HepG2 (cell line): Measurements from ENCODE around the gene PXMP4. TPM values are rescaled to one million over a fixed set of nuclear protein-coding genes. Genes with fewer than 3 reads are reported as not detected.

Experiments used
- CCAR2 ChIP-seq: fragments of 200-400 bp; formaldehyde crosslinking; optimal IDR thresholded peaks from 2 replicates; pipeline ENCODE3; 2018; ENCODE audit warnings: low read depth, mild to moderate bottlenecking, low read length, moderate library complexity
- ELF3 ChIP-seq: IDR thresholded peaks from 2 replicates; pipeline ENCODE4 v1.6.1; 2016; ENCODE audit warnings: missing genetic modification reagents, missing compliant biosample characterization
- ETV5 ChIP-seq: IDR thresholded peaks from 2 replicates; pipeline ENCODE4 v1.6.1; 2018; ENCODE audit warnings: missing biosample characterization, missing genetic modification reagents, inconsistent platforms, borderline replicate concordance
- FOXK2 ChIP-seq: fragments of 450-650 bp; IDR thresholded peaks from 2 replicates; pipeline ENCODE4 v1.6.1; 2016
- GABPA ChIP-seq, 2 experiments: IDR thresholded peaks; 2 replicates each; pipeline ENCODE4 v1.6.1; 2011 to 2016; ENCODE audit warnings: low read depth in 2 of 2, low read length in 1 of 2, missing biosample characterization in 1 of 2, missing genetic modification characterization in 1 of 2
- GPN1 ChIP-seq: sonication (generic); formaldehyde crosslinking; IDR thresholded peaks from 2 replicates; pipeline ENCODE4 v1.5.1; 2020; ENCODE audit warnings: missing genetic modification reagents, borderline replicate concordance
- IRX3 ChIP-seq: sonication (generic); formaldehyde crosslinking; IDR thresholded peaks from 2 replicates; pipeline ENCODE4 v1.8.1; 2023; ENCODE audit warnings: mild to moderate bottlenecking, low read depth, missing genetic modification reagents, borderline replicate concordance
- KDM3A ChIP-seq: IDR thresholded peaks from 2 replicates; pipeline ENCODE4 v1.6.1; 2018; ENCODE audit warnings: low read depth, missing compliant biosample characterization
- KDM4B ChIP-seq: sonication (generic); formaldehyde crosslinking; IDR thresholded peaks from 2 replicates; pipeline ENCODE4 v1.4.0; 2020; ENCODE audit warnings: missing genetic modification reagents
- NR1H2 ChIP-seq: sonication (generic); formaldehyde crosslinking; IDR thresholded peaks from 2 replicates; pipeline ENCODE4 v1.8.1; 2022; ENCODE audit warnings: low read depth, missing genetic modification reagents, borderline replicate concordance
- PPARG ChIP-seq: conservative IDR thresholded peaks from 2 replicates; pipeline ENCODE4 v1.6.1; 2016; ENCODE audit warnings: missing biosample characterization, missing genetic modification reagents
- RFX1 ChIP-seq: fragments of 450-650 bp; IDR thresholded peaks from 2 replicates; pipeline ENCODE4 v1.6.1; 2017
- SMARCE1 ChIP-seq: fragments of 450-650 bp; IDR thresholded peaks from 2 replicates; pipeline ENCODE4 v1.6.1; 2017; ENCODE audit warnings: borderline replicate concordance
- ZNF33B ChIP-seq: sonication (generic); formaldehyde crosslinking; IDR thresholded peaks from 2 replicates; pipeline ENCODE4 v1.5.1; 2020; ENCODE audit warnings: mild to moderate bottlenecking, missing genetic modification reagents
- ZNF598 ChIP-seq: sonication (generic); formaldehyde crosslinking; IDR thresholded peaks from 2 replicates; pipeline ENCODE4 v1.5.1; 2020; ENCODE audit warnings: mild to moderate bottlenecking, missing genetic modification reagents, borderline replicate concordance
- ZNF615 ChIP-seq: sonication (generic); formaldehyde crosslinking; IDR thresholded peaks from 2 replicates; pipeline ENCODE4 v1.5.0; 2020; ENCODE audit warnings: mild to moderate bottlenecking, missing genetic modification reagents, borderline replicate concordance
- ZNF75D ChIP-seq: sonication (generic); formaldehyde crosslinking; IDR thresholded peaks from 2 replicates; pipeline ENCODE4 v1.8.1; 2023; ENCODE audit warnings: missing genetic modification reagents, mild to moderate bottlenecking, borderline replicate concordance
- ZNF773 ChIP-seq: sonication (generic); formaldehyde crosslinking; IDR thresholded peaks from 2 replicates; pipeline ENCODE4 v1.4.0; 2020; ENCODE audit warnings: missing genetic modification reagents, borderline replicate concordance
- ZSCAN31 ChIP-seq: sonication (generic); formaldehyde crosslinking; IDR thresholded peaks from 2 replicates; pipeline ENCODE4 v1.5.0; 2020; ENCODE audit warnings: low read depth, mild to moderate bottlenecking, missing genetic modification reagents
- polyA plus RNA-seq, 8 experiments: library from polyadenylated mRNA; depleted of rRNA in 3 of 8; stranded (reverse) in 7 of 8; unstranded in 1 of 8; fragments of >200 nt; fragmentation: Illumina TruSeq in 4 of 8; extraction: Trizol in 4 of 8; gene quantifications; 2 replicates each; pipeline versions ENCODE4 v1.2.1 to v1.2.3, GENCODE V29; 2011 to 2016; ENCODE audit warnings: low read depth in 4 of 8, missing spikeins in 1 of 8, mixed read lengths in 1 of 8; ENCODE audit not compliant: insufficient read depth in 1 of 8
- total RNA-seq, 5 experiments: library from RNA; depleted of rRNA; stranded (reverse); fragments of >200 nt; fragmentation: Illumina TruSeq; extraction: Trizol; gene quantifications; 2 replicates each; pipeline ENCODE4 v1.2.3, GENCODE V29; 2016; ENCODE audit warnings: low read depth in 1 of 5
- TF ChIP-seq, protein P1 (sequence below): sonication (generic); formaldehyde crosslinking; IDR thresholded peaks from 2 replicates; pipeline ENCODE4 v1.4.0; 2020; ENCODE audit warnings: low read depth, mild to moderate bottlenecking, missing genetic modification reagents
- TF ChIP-seq, protein P2 (sequence below): sonication (generic); formaldehyde crosslinking; IDR thresholded peaks from 2 replicates; pipeline ENCODE4 v1.8.1; 2023; ENCODE audit warnings: missing genetic modification reagents, inconsistent platforms, borderline replicate concordance
- TF ChIP-seq, protein P3 (sequence below): fragments of 450-650 bp; IDR thresholded peaks from 2 replicates; pipeline ENCODE4 v1.6.1; 2016
- TF ChIP-seq, protein P4 (sequence below): sonication (generic); formaldehyde crosslinking; IDR thresholded peaks from 2 replicates; pipeline ENCODE4 v1.5.1; 2020; ENCODE audit warnings: missing genetic modification reagents, mild to moderate bottlenecking, borderline replicate concordance

Gene PXMP4
- total and polyA plus RNA-seq, 2 of the 13 experiments (the other 11 are each of a cell fraction or from before 2014, with no cell fraction given) = not detected

DNA sequence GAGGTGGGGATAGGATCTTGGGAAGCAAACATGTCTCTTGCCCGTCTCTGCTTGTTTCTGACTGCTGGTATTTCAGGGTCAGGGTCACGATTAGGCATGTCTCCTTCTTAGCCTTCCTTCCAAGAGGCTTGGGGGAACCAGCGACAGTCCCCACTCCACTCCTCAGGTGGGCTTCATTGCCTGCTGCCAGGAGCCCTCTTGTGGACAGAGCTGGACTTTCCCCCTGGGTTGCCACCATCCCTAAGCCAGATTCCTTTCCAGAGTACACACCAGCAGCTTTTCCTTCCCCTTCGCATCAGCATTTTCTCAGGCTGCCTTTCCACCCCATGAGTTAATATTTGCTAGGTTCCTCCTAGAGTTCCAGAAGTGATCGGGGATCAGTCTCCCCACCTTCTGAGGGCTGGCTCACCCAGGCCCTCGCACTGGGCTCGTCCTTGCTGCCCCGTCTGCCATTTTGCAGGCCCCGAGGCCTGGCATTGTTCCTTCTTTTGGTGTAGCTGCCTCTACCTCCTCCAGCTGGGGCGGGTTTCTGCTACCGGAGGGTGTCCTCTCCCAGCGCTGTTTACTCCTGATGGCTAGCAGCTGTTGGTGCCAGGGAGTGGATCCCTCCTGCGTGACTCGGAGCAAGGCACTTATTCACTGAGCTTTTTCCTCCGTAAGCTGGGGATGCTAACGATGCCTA is 66.8 kb downstream of the PXMP4 start (continued):
- TF ChIP-seq, protein P1, sequence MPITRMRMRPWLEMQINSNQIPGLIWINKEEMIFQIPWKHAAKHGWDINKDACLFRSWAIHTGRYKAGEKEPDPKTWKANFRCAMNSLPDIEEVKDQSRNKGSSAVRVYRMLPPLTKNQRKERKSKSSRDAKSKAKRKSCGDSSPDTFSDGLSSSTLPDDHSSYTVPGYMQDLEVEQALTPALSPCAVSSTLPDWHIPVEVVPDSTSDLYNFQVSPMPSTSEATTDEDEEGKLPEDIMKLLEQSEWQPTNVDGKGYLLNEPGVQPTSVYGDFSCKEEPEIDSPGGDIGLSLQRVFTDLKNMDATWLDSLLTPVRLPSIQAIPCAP = no peak
- TF ChIP-seq FOXK2 (no peak), ZSCAN31 (peak; percentile 52; the same call in 1 of the 2 replicates), IRX3 (CRISPR knock-in tag) (no peak), RFX1 (no peak), CCAR2 (no peak), GABPA (IDR thresholded peaks at IDR 0.05; ENCODE audit: low read depth, low read length) (no peak), GABPA (CRISPR knock-in tag; IDR thresholded peaks at IDR 0.05; ENCODE audit: low read depth) (no peak; the same call in 1 of the 2 replicates), ZNF598 (no peak), ETV5 (CRISPR knock-in tag) (0 out of 2 replicates have a peak, but pooled peaks have one; percentile 15), KDM3A (CRISPR knock-in tag) (peak; percentile 19; the same call in 1 of the 2 replicates), NR1H2 (CRISPR knock-in tag) (no peak), ZNF773 (CRISPR knock-in tag) (no peak; the same call in 1 of the 2 replicates), ELF3 (no peak), SMARCE1 (no peak), ZNF615 (no peak), ZNF75D (no peak), GPN1 (no peak; the same call in 1 of the 2 replicates), PPARG (no peak), KDM4B (CRISPR knock-in tag) (peak; percentile 95), ZNF33B (CRISPR knock-in tag) (no peak)
- TF ChIP-seq, protein P2, sequence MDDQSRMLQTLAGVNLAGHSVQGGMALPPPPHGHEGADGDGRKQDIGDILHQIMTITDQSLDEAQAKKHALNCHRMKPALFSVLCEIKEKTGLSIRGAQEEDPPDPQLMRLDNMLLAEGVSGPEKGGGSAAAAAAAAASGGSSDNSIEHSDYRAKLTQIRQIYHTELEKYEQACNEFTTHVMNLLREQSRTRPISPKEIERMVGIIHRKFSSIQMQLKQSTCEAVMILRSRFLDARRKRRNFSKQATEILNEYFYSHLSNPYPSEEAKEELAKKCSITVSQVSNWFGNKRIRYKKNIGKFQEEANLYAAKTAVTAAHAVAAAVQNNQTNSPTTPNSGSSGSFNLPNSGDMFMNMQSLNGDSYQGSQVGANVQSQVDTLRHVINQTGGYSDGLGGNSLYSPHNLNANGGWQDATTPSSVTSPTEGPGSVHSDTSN (CRISPR knock-in tag) = no peak
- TF ChIP-seq, protein P3, sequence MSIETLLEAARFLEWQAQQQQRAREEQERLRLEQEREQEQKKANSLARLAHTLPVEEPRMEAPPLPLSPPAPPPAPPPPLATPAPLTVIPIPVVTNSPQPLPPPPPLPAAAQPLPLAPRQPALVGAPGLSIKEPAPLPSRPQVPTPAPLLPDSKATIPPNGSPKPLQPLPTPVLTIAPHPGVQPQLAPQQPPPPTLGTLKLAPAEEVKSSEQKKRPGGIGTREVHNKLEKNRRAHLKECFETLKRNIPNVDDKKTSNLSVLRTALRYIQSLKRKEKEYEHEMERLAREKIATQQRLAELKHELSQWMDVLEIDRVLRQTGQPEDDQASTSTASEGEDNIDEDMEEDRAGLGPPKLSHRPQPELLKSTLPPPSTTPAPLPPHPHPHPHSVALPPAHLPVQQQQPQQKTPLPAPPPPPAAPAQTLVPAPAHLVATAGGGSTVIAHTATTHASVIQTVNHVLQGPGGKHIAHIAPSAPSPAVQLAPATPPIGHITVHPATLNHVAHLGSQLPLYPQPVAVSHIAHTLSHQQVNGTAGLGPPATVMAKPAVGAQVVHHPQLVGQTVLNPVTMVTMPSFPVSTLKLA = no peak
- TF ChIP-seq, protein P4, sequence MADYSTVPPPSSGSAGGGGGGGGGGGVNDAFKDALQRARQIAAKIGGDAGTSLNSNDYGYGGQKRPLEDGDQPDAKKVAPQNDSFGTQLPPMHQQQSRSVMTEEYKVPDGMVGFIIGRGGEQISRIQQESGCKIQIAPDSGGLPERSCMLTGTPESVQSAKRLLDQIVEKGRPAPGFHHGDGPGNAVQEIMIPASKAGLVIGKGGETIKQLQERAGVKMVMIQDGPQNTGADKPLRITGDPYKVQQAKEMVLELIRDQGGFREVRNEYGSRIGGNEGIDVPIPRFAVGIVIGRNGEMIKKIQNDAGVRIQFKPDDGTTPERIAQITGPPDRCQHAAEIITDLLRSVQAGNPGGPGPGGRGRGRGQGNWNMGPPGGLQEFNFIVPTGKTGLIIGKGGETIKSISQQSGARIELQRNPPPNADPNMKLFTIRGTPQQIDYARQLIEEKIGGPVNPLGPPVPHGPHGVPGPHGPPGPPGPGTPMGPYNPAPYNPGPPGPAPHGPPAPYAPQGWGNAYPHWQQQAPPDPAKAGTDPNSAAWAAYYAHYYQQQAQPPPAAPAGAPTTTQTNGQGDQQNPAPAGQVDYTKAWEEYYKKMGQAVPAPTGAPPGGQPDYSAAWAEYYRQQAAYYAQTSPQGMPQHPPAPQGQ (CRISPR knock-in tag) = 0 out of 2 replicates have a peak, but pooled peaks have one; percentile 27
